ENCODE measurements around the gene ZNF552. TPM values are rescaled to one million over a fixed set of nuclear protein-coding genes. Genes with fewer than 3 reads are reported as not detected.
"Not testable (repeated sequence)": the region's sequence is repeated elsewhere in the genome, so short reads cannot be mapped to it uniquely, and the experiment has no call there.

The ZNF552 gene
- 1 to 10 TPM; 3.3 to 4.6 TPM for total RNA-seq
- long read RNA-seq, partial matches to known transcripts, result 0 of 4 reads
- long read RNA-seq, other reads (novel, unspliced or antisense), result 3 of 4 reads

DNA sequence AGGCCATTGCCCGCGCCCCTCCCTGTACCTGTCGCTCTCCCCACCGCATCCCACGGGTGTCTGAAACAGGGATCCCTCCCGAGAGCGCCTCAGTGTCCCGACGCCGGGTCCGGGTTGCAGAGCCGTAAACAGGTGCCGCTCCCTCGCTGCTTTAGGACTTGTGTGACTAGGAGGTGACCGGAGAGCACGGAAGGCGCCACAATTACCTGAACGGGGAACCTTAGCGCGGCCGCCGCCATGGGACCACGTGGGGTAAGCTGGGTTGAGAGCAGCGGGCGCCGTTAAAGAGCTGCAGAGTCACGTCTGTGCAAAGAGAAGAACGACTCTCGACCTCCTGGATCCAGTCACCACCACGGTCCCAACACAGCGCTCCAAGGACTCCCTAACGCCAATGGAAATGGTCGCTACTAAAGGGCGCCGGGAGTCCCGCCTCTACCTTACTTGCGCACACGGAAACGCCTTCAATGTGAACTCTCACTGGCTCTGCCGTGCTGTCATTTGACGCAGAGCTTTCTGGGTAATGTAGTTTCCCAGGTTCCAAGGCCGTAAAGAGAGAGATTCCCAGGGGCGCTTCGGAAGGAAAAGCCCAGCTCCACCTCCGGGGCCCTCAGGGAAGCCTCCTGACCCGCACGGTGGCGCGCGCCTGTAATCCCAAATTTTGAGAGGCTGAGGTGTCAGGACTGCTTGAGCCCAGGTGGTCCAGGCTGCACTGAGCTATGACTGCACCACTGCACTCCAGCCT, at the start of gene ZNF552:
Gene ZNF552, minus strand, starts transcription at position 409 of the 742 bp plus-strand sequence. Its CDS starts 170 bp downstream, at position 239.
- intact Hi-C loops (cut with DNase I), result no loop called here
- ATAC-seq (peak; percentile 93 to 95), DNase-seq (peak; percentile 90)

DNA sequence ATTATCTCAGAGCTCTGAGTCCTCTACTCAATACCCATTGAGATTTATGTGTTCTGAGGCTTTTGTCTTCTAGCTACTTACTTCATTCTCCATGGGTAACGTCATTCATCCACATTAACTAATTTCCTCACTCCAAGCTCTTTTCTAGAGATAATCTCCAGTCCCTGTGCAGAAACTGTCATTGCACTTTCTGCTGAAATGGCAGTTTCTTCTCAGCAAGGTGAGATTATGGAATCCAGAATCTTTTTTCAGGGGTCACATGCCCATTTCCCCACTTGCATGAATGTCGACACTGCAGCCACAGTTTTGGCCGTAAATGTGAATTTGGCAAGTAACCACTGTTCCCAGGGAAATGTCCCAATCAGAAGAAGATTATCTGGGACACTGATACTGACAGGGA, 47.6 kb upstream of the ZNF552 start:
- ATAC-seq; intact Hi-C loops (cut with DNase I); DNase-seq: not testable (repeated sequence)

DNA sequence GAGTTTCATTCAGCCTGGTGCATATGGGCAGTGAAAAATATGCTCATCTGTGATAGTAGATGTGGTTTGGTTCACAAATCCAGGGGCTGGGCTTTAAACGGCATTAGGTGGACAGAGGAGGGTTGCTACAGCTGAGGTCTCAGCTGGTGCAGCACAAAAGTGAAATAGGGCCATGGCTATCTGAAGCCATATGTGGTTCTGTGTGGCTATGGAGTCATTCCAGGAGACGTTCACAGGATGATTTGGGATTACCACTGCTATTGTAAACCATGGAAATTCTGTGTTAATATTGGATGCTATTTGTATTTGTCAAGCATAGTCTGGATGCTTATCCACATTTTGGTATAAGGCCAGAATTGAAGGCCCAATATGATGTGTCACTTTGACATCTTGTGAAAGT, 39.4 kb upstream of the ZNF552 start:
- intact Hi-C loops (cut with DNase I); ATAC-seq; DNase-seq: not testable (repeated sequence)

DNA sequence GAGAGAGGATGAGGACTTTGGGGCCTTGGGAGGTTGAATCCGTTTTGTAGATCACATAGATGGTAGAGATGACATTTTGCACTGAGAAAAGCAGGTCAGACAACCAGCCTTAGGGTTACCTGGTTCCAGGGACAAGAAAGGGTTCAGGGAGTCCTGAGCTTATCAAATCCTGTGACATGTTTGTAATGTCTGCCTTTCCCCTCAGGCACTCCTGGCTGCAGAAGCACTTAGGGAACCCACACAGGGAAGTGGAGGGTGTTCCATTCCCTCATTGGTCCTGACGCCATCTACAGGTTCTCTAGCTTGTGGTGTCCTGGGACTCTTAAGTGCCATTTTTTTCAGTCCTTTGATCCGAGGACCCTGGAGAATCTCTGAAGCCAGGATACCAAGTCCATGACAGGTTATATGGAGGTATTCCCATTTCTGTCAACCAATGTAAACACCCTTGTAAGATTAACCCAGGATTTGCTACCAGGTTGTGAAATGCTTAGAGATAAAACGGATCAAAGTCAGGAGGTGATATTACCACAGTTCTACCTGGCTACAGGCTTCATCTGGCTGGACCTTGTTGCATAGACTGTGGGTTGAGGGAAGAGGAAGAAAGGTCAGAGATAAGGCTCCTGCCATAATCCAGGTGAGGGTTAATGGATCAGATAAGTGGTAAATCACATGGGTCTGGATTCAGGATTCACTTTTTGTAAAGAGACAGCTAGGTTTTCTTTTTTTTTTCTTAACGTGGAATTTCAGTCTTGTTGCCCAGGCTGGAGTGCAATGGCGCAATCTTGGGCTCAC, 37.3 kb upstream of the ZNF552 start:
- DNase-seq; intact Hi-C loops (cut with DNase I); ATAC-seq: not testable (repeated sequence)

DNA sequence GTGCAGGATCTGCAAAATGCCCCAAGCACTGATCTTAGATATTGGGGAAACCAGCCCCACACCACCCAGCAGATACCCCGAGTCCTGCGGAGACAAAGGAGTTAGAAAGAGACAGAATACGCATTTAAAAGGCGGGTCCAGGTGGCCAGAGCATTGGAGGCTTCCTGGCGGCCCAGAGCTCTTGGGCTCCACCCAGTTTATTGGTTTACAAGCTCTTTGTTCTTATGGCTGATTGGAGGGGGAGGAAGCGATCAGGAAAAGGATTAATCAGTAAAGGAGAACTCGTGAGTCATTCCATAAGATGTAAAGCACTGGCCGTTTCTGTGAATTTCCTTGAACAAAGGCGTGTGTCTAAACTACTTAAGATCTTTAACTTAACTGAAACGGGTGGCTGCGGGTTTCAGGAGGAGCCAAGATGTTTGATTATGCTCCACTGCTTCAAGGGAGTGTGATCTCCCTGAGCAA, 35.9 kb upstream of the ZNF552 start:
- DNase-seq (no peak), ATAC-seq (no peak)
- intact Hi-C loops (cut with DNase I), result no loop called here

DNA sequence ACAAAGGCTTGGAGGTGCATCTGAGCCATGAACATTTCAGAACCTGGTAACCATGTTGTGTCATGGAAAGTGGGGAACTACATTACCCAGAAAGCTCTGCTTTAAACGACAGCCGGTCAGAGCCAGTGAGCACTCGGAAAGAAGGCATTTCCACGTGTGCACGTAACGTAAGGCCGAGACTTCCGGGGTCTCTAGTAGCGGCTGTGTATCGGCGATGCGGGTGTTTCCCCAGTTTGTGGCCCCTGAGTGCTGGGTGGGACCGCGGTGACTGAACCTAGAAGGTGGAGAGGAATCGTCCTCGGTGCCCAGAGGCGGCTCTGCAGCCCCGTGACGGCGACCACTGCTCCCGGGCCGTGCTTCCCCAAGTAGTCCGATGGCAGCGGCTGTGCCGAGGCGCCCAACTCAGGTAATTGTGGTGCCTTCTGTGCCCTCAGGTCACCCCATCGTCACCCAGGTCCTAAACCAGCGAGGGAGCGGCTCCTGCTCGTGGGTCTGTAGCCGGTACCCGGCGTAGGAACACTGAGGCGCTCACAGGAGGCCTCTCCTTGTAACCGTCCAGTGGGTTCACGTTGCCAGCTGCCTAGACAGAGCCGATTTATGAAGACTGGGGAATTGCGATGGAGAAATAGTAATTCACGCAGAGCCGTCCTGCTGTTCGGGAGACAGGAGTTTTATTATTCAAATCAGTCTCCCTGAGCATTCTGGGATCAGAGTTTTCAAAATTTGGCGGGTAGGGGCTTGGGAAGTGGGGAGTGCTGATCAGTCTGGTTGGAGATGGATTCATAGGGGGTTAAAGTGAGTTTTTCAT, 35.2 kb upstream of the ZNF552 start, which contains the start of gene ZNF587:
Gene ZNF587, plus strand, starts transcription at position 194 of the 808 bp plus-strand sequence. Its CDS starts 180 bp downstream, at position 374.
- intact Hi-C loops (cut with DNase I), result not testable (repeated sequence)
- DNase-seq, result peak; percentile 72
- peak; percentile 98 for ATAC-seq

DNA sequence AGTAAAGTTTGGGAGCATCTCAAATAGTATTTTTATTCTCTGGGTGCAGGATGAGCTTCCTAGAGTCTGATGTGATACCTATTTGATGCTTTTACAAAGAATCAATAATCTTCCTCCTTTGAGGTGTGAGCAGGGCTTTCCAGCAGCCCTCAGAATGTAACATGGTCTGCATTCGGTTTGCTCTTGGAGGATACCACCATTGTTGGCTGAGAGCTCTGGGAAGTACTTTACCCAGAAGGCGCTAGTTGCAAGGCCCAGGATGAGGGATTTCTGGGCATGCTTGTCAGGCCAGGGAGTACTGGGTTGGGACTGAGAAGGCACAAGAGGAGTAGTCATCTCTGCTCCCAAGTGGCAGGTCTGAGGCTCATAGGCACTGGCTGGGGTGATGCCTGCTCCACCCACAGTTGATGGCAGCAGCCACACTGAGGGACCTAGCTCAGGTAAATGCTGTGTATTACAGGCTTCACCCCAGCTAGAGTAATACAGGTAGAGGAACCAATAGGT, 34.5 kb upstream of the ZNF552 start:
- ATAC-seq, result peak in 1 of 2 donors; percentile 9
- intact Hi-C loops (cut with DNase I); DNase-seq: not testable (repeated sequence)

DNA sequence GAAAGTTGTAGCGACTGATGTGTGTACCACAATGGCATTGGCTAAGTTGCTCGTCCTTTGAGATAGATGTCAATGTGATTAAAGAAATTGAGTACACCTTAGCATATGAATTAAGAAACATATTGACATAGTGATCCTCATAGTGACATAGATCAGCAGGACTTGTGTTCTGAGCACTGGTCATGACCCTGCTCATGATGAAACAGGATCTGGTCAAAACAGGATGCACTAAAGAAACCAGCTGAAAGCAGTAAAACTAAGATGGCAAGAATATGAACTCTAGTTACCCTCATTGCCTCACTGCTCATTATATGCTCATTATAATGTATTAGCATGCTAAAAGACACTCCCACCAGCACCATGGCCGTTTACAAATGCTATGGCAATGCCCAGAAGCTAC, 32.5 kb upstream of the ZNF552 start:
- DNase-seq; ATAC-seq; intact Hi-C loops (cut with DNase I): not testable (repeated sequence)

DNA sequence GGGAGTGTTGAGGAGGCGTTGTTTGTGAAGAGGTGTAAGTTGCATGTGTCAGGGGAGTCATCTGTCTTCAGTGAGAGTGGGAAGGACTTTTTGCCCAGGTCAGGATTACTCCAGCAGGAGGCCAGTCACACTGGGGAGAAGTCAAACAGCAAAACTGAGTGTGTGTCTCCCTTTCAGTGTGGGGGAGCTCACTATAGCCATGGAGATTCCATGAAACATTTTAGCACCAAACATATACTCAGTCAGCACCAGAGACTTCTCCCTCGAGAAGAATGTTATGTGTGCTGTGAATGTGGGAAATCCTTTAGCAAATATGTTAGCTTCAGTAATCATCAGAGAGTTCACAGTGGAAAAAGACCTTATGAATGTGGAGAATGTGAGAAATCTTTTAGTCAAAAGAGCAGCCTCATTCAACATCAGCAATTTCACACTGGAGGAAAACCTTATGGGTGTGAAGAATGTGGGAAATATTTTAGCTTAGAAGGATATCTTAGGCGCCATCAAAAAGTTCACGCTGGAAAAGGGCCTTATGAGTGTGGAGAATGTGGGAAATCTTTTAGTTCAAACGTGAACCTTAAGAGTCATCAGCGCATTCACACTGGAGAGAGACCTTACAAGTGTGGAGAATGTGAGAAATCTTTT, 26.5 kb upstream of the ZNF552 start:
- intact Hi-C loops (cut with DNase I), result no loop called here
- DNase-seq, result no peak
- no peak for ATAC-seq

DNA sequence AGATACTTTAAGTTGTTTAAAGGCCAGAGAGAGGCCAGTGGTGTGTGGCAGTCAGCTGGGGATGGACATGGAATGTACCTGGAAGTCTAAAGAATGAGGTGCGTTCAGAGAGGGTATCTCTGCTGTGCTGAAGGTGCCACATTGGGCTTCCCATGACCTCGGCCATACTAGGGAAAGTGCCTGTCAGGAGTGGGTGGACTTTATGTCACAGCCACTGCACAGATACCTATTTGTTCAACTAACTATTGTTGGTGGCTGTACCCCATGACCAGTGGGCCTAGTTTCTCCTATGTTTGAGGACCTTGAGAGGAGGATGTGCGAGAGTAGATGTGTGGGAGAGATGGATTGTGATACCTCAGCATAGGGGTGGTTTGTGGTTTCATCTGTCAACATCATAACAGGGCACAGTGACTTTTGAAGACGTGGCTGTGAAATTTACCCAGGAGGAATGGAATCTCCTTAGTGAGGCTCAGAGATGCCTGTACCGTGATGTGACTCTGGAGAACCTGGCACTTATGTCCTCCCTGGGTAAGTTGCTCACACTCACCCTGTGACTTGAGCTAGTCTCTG, 24.0 kb upstream of the ZNF552 start:
- DNase-seq; intact Hi-C loops (cut with DNase I): not testable (repeated sequence)

DNA sequence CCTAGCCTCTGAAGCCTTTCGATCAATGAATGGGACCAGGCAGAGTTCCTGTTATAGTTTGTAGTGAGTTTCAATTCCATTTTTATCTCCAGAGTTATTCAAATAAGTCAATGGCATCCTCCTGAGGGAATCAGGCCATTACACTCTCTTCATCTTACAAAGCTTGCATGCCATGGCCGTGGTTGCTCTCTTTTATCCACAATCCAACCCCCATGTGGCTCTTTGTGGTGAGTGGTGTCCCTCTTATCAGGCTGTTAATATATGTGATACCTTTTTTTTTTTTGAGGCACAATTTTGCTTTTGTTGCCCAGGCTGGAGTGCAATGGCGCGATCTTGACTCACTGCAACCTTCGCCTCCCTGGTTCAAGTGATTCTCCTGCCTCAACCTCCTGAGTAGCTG, 22.3 kb upstream of the ZNF552 start:
- ATAC-seq; DNase-seq; intact Hi-C loops (cut with DNase I): not testable (repeated sequence)

More for the DNA sequence above, 24.0 kb upstream of the ZNF552 start:
- not testable (repeated sequence) for ATAC-seq

DNA sequence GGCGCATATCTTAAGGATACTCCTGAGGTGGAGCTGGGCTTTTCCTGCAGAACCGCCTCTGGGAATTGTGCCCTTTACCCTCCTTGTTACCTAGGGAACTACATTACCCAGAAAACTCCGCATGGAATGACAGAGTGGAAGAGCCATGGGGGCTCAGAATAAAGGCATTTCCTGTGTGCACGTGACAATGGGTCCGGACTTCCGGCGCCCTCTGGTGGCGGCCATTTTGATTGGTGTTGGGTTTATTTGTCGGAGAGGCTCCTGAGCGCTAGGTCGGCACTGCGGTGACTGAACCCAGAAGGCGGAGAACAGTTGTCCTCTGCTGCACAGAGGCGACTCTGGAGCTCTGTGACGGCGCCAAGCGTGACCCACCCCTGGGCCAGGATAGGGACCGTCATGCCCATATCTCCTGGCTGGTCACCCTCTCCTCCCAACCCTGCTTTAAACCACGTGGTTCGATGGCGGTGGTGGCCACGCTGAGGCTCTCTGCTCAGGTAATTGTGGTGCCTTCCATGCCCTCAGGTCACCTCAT, 15.4 kb upstream of the ZNF552 start, which contains the start of gene ZNF587B:
Gene ZNF587B, plus strand, starts transcription at position 229 of the 532 bp plus-strand sequence. Its CDS starts 230 bp downstream, at position 459.
- DNase-seq (peak; percentile 77), ATAC-seq (peak; percentile 91 to 95)
- intact Hi-C loops (cut with DNase I), result no loop called here

DNA sequence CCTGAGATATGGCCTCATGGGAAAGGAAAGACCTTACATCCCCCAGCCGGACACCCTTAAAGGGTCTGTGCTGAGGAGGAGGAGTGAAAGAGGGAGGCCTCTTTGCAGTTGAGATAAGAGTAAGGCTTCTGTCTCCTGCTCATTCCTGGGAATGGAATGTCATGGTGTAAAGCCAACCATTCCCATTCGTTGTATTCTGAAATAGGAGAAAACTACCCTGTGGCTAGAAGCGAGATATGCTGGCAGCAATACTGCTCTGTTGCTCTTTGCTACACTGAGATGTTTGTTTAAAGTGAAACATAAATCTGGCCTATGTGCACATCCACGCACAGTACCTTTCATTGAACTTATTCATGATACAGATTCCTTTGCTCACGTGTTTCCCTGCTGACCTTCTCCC, 14.6 kb upstream of the ZNF552 start:
- ATAC-seq, result peak; percentile 26 to 46

DNA sequence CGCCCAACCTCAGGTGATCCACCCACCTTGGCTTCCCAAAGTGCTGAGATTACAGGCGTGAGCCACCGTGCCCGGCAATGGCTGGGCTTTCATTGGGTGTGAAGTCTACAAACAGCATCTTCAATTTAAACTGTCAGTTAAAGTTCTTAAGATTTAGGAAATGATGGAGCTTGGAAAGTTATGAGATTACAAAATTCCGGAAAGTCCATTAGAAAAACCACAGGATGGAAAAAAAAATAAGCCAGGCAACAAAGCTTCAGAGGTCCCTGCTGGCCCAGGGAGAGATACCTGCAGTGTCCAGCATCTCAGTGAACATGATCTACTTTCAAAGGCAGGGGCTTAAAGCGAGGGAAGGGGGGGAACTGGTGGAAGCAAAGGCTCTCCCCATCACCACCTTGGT, 10.8 kb upstream of the ZNF552 start:
- ATAC-seq, result no peak
- intact Hi-C loops (cut with DNase I), result no loop called here
- DNase-seq, result no peak

More for the DNA sequence above, 14.6 kb upstream of the ZNF552 start:
- intact Hi-C loops (cut with DNase I), result no loop called here
- DNase-seq, result no peak

DNA sequence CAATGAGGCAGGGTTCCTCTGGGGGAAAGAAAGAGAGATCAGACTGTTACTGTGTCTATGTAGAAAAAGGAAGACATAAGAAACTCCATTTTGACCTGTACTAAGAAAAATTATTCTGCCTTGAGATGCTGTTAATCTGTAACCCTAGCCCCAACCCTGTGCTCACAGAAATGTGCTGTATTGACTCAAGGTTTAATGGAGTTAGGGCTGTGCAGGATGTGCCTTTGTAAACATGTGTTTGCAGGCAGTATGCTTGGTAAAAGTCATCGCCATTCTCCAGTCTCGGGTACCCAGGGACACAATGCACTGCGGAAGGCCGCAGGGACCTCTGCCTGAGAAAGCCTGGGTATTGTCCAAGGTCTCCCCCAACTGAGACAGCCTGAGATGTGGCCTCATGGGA, 8.9 kb upstream of the ZNF552 start:
- intact Hi-C loops (cut with DNase I); ATAC-seq; DNase-seq: not testable (repeated sequence)

DNA sequence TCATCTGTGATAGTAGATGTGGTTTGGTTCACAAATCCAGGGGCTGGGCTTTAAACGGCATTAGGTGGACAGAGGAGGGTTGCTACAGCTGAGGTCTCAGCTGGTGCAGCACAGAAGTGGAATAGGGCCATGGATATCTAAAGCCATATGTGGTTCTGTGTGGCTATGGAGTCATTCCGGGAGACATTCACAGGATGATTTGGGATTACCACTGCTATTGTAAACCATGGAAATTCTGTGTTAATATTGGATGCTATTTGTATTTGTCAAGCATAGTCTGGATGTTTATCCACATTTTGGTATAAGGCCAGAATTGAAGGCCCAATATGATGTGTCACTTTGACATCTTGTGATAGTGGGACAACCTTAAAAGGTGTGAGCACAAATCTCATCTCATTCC, 8.4 kb upstream of the ZNF552 start:
- ATAC-seq; DNase-seq; intact Hi-C loops (cut with DNase I): not testable (repeated sequence)

DNA sequence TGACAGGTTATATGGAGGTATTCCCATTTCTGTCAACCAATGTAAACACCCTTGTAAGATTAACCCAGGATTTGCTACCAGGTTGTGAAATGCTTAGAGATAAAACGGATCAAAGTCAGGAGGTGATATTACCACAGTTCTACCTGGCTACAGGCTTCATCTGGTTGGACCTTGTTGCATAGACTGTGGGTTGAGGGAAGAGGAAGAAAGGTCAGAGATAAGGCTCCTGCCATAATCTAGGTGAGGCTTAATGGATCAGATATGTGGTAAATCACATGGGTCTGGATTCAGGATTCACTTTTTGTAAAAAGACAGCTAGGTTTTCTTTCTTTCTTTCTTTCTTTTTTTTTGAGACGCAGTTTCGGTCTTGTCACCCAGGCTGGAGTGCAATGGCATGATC, 6.8 kb upstream of the ZNF552 start:
- ATAC-seq; intact Hi-C loops (cut with DNase I); DNase-seq: not testable (repeated sequence)

Data from left cardiac atrium (tissue), 4 donors.